AG20443 (cell line): ENCODE measurements around the gene UBE3B.

Experiments used
- DNase-seq: peaks from one replicate; pipeline ENCODE4 v3.0.0; 2012; ENCODE audit warnings: low spot score, mixed read lengths

The UBE3B gene

GRCh38 chr12:109573029-109573913 lies 95.8 kb downstream of the UBE3B start, which contains the start of the genes MMAB and MVK:
Gene MMAB, minus strand, starts transcription at chr12:109573504. Its CDS starts 24 bp downstream, at chr12:109573480.
Gene MVK, plus strand, starts transcription at chr12:109573794. Its CDS starts 1,029 bp downstream, at chr12:109574823.
- DNase-seq = peak; percentile 98

GRCh38 chr12:109573914-109574244 lies 96.4 kb downstream of the UBE3B start:
- DNase-seq = no peak

GRCh38 chr12:109575683-109576082 lies 98.2 kb downstream of the UBE3B start:
- no peak for DNase-seq

- no peak for DNase-seq
These were observed 99.9 kb downstream of the UBE3B start for GRCh38 chr12:109577311-109577710.

- no peak for DNase-seq
These were observed 101.0 kb downstream of the UBE3B start for GRCh38 chr12:109578330-109578927.

GRCh38 chr12:109579639-109580038 lies 102.2 kb downstream of the UBE3B start:
- no peak for DNase-seq

GRCh38 chr12:109580272-109580671 lies 102.8 kb downstream of the UBE3B start:
- DNase-seq = no peak

GRCh38 chr12:109580684-109581333 lies 103.4 kb downstream of the UBE3B start:
- DNase-seq = no peak

- no peak for DNase-seq
These were observed 103.9 kb downstream of the UBE3B start for GRCh38 chr12:109581334-109581691.

GRCh38 chr12:109581856-109582255 lies 104.4 kb downstream of the UBE3B start:
- peak; percentile 74 for DNase-seq

- no peak for DNase-seq
These were observed 105.2 kb downstream of the UBE3B start for GRCh38 chr12:109582636-109583035.

GRCh38 chr12:109583733-109584132 lies 106.3 kb downstream of the UBE3B start:
- no peak for DNase-seq
